Erythroblast (primary cell): ENCODE data around the gene PCDHGB7.

ENCODE experiments used
- GATA1 ChIP-seq: IDR thresholded peaks from 2 replicates; pipeline ENCODE4 v1.6.1; 2011; ENCODE audit warnings: low read depth, mild to moderate bottlenecking, control low read depth, low read length, moderate library complexity
- POLR2A ChIP-seq: IDR thresholded peaks from 2 replicates; pipeline ENCODE4 v1.6.1; 2011; ENCODE audit warnings: mild to moderate bottlenecking, low read length

DNA sequence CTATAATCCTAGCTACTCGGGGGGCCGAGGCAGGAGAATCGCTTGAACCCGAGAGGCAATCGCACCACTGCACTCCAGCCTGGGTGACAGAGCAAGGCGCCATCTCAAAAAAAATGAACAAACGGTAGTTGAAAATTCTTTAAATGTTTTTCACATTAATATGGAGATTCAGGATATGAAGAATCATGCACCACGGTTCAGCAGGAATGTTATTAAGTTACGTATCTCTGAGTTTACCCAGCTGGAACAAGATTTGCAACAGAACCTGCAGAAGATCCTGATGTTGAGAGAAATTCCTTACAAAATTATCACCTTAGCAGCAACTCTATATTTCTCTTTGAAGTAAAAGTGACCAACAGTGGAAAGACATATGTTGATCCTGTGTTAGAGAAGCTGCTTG is 22.9 kb downstream of the PCDHGB7 start:
- no peak for TF ChIP-seq POLR2A
- TF ChIP-seq GATA1 = no peak
